Bronchial epithelial cell (primary cell): ENCODE results near the gene ATAD2B. TPM values are rescaled to one million over a fixed set of nuclear protein-coding genes. Genes with fewer than 3 reads are reported as not detected.
A peak's percentile ranks its signal among the peaks of the same experiment; 100 is the strongest.

Source experiments
- DNase-seq: peaks from one replicate; pipeline ENCODE4 v3.0.0-alpha.2; 2010; ENCODE audit warnings: low read depth
- FAIRE-seq: peaks from 2 replicates; lab custom pipeline; 2011; peaks lifted over from hg19 to GRCh38; lab: Jason Lieb, UNC
- H3K27me3 ChIP-seq: 2 replicates; pipeline ENCODE4 v1.5.1; 2011; ENCODE audit warnings: low read length; ENCODE audit not compliant: control insufficient read depth, insufficient read depth
- H3K36me3 ChIP-seq: 2 replicates; pipeline ENCODE4 v1.5.1; 2011; ENCODE audit warnings: low read length; ENCODE audit not compliant: control insufficient read depth, insufficient read depth
- H3K4me3 ChIP-seq: 2 replicates; pipeline ENCODE4 v1.5.1; 2011; ENCODE audit warnings: mild to moderate bottlenecking, low read depth, low read length, control low read depth
- CTCF ChIP-seq: IDR thresholded peaks from 2 replicates; pipeline ENCODE4 v1.5.1; 2011; ENCODE audit warnings: mild to moderate bottlenecking, moderate library complexity, low read length, control low read depth, inconsistent platforms; ENCODE audit not compliant: insufficient read depth, severe bottlenecking
- total RNA-seq: library from RNA; depleted of rRNA; stranded (reverse); fragments of >200 nt; gene quantifications from 2 replicates; pipeline ENCODE4 v1.2.1, GENCODE V29; 2014

The ATAD2B gene
- total RNA-seq, 1 donor from 2014 or later, result 8.7 TPM

GRCh38 chr2:23900133-23900532 lies 26.8 kb downstream of the ATAD2B start:
- DNase-seq (no peak), FAIRE-seq (no peak)
- no peak for TF ChIP-seq CTCF
- Histone ChIP-seq H3K36me3 (no peaks in the 10 kb centered on the region), H3K27me3 (no peaks in the 10 kb centered on the region), H3K4me3 (no peak overlapping the region)

GRCh38 chr2:23871206-23871605 lies 55.7 kb downstream of the ATAD2B start:
- Histone ChIP-seq H3K36me3 (peaks cover 3% of the 10 kb centered on the region), H3K4me3 (no peak overlapping the region), H3K27me3 (no peaks in the 10 kb centered on the region)
- TF ChIP-seq CTCF, result no peak
- no peak for FAIRE-seq
- DNase-seq, result no peak

GRCh38 chr2:23867449-23867848 lies 59.5 kb downstream of the ATAD2B start:
- no peak overlapping the region for H3K4me3 ChIP-seq
- TF ChIP-seq CTCF, result no peak
- no peak for DNase-seq
- no peaks in the 10 kb centered on the region for H3K27me3 ChIP-seq
- FAIRE-seq, result no peak
- H3K36me3 ChIP-seq, result no peaks in the 10 kb centered on the region

GRCh38 chr2:23862716-23863426 lies 64.1 kb downstream of the ATAD2B start:
- H3K4me3 ChIP-seq, result no peak overlapping the region
- FAIRE-seq (no peak), DNase-seq (no peak)
- peaks cover 1% of the 10 kb centered on the region for H3K36me3 ChIP-seq
- TF ChIP-seq CTCF, result no peak
- no peaks in the 10 kb centered on the region for H3K27me3 ChIP-seq

GRCh38 chr2:23861952-23862351 lies 65.0 kb downstream of the ATAD2B start:
- no peak for TF ChIP-seq CTCF
- no peak overlapping the region for H3K4me3 ChIP-seq
- no peaks in the 10 kb centered on the region for H3K27me3 ChIP-seq
- peaks cover 2% of the 10 kb centered on the region for H3K36me3 ChIP-seq
- DNase-seq (no peak), FAIRE-seq (no peak)

GRCh38 chr2:23859983-23860382 lies 66.9 kb downstream of the ATAD2B start:
- peak; percentile 36 for FAIRE-seq
- no peak for TF ChIP-seq CTCF
- no peak overlapping the region for H3K4me3 ChIP-seq
- peak; percentile 1 for DNase-seq
- no peaks in the 10 kb centered on the region for H3K27me3 ChIP-seq
- H3K36me3 ChIP-seq, result peaks cover 3% of the 10 kb centered on the region
